Bronchial epithelial cell (primary cell): Measurements from ENCODE around the gene EMX1. TPM values are rescaled to one million over a fixed set of nuclear protein-coding genes. Genes with fewer than 3 reads are reported as not detected.
A peak's percentile ranks its signal among the peaks of the same experiment; 100 is the strongest.

ENCODE experiments used
- DNase-seq: peaks from one replicate; pipeline ENCODE4 v3.0.0-alpha.2; 2010; ENCODE audit warnings: low read depth
- FAIRE-seq: peaks from 2 replicates; lab custom pipeline; 2011; peaks lifted over from hg19 to GRCh38; lab: Jason Lieb, UNC
- H3K27me3 ChIP-seq: 2 replicates; pipeline ENCODE4 v1.5.1; 2011; ENCODE audit warnings: low read length; ENCODE audit not compliant: control insufficient read depth, insufficient read depth
- H3K36me3 ChIP-seq: 2 replicates; pipeline ENCODE4 v1.5.1; 2011; ENCODE audit warnings: low read length; ENCODE audit not compliant: control insufficient read depth, insufficient read depth
- H3K4me3 ChIP-seq: 2 replicates; pipeline ENCODE4 v1.5.1; 2011; ENCODE audit warnings: mild to moderate bottlenecking, low read depth, low read length, control low read depth
- CTCF ChIP-seq: IDR thresholded peaks from 2 replicates; pipeline ENCODE4 v1.5.1; 2011; ENCODE audit warnings: mild to moderate bottlenecking, moderate library complexity, low read length, control low read depth, inconsistent platforms; ENCODE audit not compliant: insufficient read depth, severe bottlenecking
- total RNA-seq: library from RNA; depleted of rRNA; stranded (reverse); fragments of >200 nt; gene quantifications from 2 replicates; pipeline ENCODE4 v1.2.1, GENCODE V29; 2014

Gene EMX1
- 0.26 TPM in 1 of 2 replicates, not detected in the other for total RNA-seq

GRCh38 chr2:72917138-72917876 is at the start of gene EMX1:
Gene EMX1 (plus strand): TSS chr2:72917519. CDS start chr2:72917853, 334 bp downstream.
- peak; percentile 45 for DNase-seq
- FAIRE-seq, result no peak
- no peaks in the 10 kb centered on the region for H3K36me3 ChIP-seq

GRCh38 chr2:72871060-72871459 is 46.3 kb upstream of the EMX1 start:
- no peak for TF ChIP-seq CTCF
- Histone ChIP-seq H3K36me3 (no peaks in the 10 kb centered on the region), H3K4me3 (no peak overlapping the region), H3K27me3 (peaks cover 4% of the 10 kb centered on the region)
- FAIRE-seq (no peak), DNase-seq (no peak)

More at GRCh38 chr2:72917138-72917876, at the start of gene EMX1:
- no peak for TF ChIP-seq CTCF
- peak within 1 kb of the TSS; percentile 32 for H3K4me3 ChIP-seq
- peaks cover 75% of the 10 kb centered on the region for H3K27me3 ChIP-seq

GRCh38 chr2:72871880-72872279 is 45.4 kb upstream of the EMX1 start:
- DNase-seq (no peak), FAIRE-seq (no peak)
- Histone ChIP-seq H3K36me3 (no peaks in the 10 kb centered on the region), H3K27me3 (peaks cover 4% of the 10 kb centered on the region), H3K4me3 (no peak overlapping the region)
- no peak for TF ChIP-seq CTCF

- peak; percentile 24 for DNase-seq
- no peak for TF ChIP-seq CTCF
- no peak for FAIRE-seq
Observed at GRCh38 chr2:72883356-72883962, 33.9 kb upstream of the EMX1 start.

GRCh38 chr2:72886505-72887031 is 30.8 kb upstream of the EMX1 start:
- FAIRE-seq (no peak), DNase-seq (peak; percentile 37)
- Histone ChIP-seq H3K4me3 (peak overlapping the region; percentile 60), H3K27me3 (no peaks in the 10 kb centered on the region), H3K36me3 (peaks cover 3% of the 10 kb centered on the region)
- TF ChIP-seq CTCF, result no peak

More at GRCh38 chr2:72883356-72883962, 33.9 kb upstream of the EMX1 start:
- Histone ChIP-seq H3K4me3 (no peak overlapping the region), H3K36me3 (no peaks in the 10 kb centered on the region), H3K27me3 (no peaks in the 10 kb centered on the region)
